Measurements from ENCODE around the gene TIAM2. TPM values are rescaled to one million over a fixed set of nuclear protein-coding genes. Genes with fewer than 3 reads are reported as not detected.

The TIAM2 gene
- total RNA-seq, 2 donors from 2014 or later = 2.5 to 12.5 TPM

DNA sequence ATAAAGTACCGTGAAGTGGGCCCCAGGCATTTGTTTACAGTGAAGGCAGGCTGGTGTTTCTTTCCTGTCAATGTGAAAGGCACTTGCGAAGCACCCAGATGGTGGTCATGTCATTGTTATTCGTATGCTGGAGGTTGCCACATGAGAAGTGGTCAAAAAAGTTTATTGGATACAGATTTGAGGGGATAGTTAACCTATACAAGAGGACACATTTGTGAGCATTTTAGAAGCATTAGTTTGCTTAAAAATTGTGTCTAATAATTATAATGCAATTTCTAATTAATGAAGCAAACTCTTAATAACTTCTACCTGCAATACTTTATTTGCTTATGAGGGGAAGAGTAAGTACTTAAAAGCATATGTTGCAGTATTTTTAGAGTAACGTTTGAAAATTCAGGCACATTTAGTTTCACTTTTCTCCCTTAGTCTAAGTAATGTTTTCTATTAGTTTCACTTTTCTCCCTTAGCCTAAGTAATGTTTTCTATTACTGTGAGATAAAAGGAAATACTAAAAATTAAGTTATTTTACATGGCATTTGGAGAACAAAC, 148.0 kb downstream of the TIAM2 start:
- DNase-seq (ENCODE audit: low spot score in 2 of 2) = no peak
- Mint-ChIP-seq H3K36me3 (peaks cover 0 to 21% of the 10 kb centered on the region in 2 donors), H3K9me3 (peaks cover 3 to 7% of the 10 kb centered on the region in 2 donors), H3K27ac (peak overlapping the region in 1 of 2 donors; percentile 29)
- no peak for ATAC-seq

DNA sequence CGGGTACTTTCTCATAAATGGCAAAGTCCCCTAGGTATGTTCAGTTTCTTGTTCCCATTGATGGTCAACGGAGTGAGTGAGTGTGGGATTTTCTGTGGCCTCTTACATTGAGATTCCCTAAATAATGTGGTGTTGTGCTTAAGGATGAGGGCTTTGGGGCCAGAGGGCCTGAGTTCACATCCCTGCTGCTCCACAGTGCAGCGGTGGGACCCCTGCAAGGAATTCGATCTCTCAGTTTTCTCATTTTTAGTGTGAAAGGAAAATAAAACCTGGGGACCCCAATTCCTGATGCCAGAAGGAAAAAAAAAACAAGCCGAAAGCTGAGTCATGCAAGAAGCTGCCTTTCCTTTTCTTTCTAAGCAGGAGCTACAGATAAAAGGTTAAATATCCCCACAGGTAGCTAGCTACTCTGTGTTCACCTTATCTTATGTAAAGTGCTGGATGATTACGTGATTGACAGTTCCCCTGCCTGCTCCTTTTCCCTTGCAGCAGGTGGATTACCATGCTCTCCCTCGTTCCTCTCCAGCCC, 148.5 kb downstream of the TIAM2 start:
- DNase-seq (ENCODE audit: low spot score in 2 of 2) (no peak), ATAC-seq (no peak)
- Mint-ChIP-seq H3K9me3 (peaks cover 3 to 7% of the 10 kb centered on the region in 2 donors), H3K36me3 (peaks cover 0 to 21% of the 10 kb centered on the region in 2 donors), H3K27ac (peak overlapping the region in 1 of 2 donors; percentile 29)

DNA sequence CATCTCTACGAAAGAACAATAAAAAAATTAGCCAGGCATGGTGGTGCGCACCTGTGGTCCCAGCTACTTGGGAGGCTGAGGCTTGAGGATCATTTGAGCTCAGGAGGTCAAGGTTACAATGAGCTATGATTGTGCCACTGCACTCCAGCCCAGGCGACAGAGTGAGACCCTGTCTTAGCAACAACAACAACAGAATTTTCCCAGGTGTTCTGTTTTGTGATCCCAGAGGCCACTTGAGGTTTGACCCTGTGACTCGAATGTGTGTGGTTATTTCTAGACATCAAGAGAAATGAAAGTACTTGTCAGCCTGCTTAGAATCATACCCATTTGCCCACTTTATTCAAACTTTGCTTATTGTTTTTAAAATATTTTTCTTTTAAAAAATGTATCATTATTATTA, 151.1 kb downstream of the TIAM2 start:
- peaks cover 3 to 7% of the 10 kb centered on the region in 2 donors for H3K9me3 Mint-ChIP-seq
- ATAC-seq = no peak
- no peak overlapping the region for H3K27ac Mint-ChIP-seq
- H3K36me3 Mint-ChIP-seq = peaks cover 0 to 21% of the 10 kb centered on the region in 2 donors
- DNase-seq (ENCODE audit: low spot score in 2 of 2) = no peak

DNA sequence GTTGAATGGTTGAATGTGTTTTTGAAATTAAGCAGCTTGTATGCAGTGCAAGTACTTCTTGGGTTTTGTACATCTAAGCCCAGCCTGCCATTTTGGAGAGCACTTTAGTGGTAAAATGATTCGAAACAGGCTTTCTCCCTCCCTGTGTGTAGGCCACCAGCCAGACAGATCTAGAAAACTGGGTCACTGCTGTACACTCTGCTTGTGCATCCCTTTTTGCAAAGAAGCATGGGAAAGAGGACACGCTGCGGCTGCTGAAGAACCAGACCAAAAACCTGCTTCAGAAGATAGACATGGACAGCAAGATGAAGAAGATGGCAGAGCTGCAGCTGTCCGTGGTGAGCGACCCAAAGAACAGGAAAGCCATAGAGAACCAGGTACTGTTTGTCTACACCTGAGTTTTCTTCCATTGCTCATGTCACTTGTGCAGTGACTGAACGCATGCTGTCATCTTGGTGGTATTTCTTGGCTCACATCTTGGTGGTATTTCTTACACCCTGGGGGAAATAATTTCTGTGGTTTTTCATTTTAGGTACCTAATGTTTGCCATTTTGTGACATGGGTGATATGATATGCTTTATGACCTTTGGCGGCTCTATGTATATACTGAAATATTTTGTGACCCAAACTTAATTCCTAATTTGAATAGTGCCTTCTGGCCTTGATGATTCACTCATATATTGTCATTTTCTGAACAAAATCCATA, 153.0 kb downstream of the TIAM2 start:
- DNase-seq (ENCODE audit: low spot score in 2 of 2) = no peak
- H3K27ac Mint-ChIP-seq = no peak overlapping the region
- H3K9me3 Mint-ChIP-seq = peaks cover 3 to 7% of the 10 kb centered on the region in 2 donors
- peaks cover 0 to 27% of the 10 kb centered on the region in 2 donors for H3K36me3 Mint-ChIP-seq
- ATAC-seq = peak in 1 of 2 donors; percentile 44

DNA sequence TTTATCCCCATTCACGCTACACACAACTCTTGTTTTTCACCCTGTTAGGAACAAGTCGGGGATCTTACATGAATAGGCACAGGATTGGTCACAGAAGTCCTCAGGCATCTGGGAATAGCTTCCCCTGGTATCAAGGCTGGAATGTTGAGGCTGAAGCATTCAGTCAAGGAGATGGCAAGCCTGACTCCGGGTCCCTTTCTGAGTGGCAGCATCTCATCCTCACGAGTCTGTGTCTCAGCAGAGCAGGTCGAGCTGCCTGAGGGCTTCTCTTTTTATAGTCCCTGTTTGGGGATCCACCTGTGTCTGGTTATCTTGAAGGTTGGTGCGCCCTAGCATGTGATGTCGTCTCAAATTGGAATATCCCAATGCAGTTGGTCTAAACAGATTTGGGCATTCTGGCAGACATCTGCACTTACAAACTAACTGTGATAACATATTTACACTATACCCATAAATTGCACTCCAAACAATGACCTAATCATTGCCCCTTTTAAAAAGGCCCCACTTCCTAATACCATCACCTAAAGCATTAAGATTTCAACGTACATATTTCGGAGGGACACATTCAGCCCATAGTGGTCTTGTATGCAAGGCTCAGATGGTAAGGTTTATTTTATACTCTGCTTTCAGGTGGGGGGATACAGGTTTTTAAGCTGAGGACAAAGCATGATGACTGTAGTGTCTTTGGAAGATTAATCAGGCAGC, 156.0 kb downstream of the TIAM2 start:
- DNase-seq (ENCODE audit: low spot score in 2 of 2) (no peak), ATAC-seq (no peak)
- peaks cover 0 to 7% of the 10 kb centered on the region in 2 donors for H3K9me3 Mint-ChIP-seq
- H3K27ac Mint-ChIP-seq = no peak overlapping the region
- peaks cover 0 to 18% of the 10 kb centered on the region in 2 donors for H3K36me3 Mint-ChIP-seq

DNA sequence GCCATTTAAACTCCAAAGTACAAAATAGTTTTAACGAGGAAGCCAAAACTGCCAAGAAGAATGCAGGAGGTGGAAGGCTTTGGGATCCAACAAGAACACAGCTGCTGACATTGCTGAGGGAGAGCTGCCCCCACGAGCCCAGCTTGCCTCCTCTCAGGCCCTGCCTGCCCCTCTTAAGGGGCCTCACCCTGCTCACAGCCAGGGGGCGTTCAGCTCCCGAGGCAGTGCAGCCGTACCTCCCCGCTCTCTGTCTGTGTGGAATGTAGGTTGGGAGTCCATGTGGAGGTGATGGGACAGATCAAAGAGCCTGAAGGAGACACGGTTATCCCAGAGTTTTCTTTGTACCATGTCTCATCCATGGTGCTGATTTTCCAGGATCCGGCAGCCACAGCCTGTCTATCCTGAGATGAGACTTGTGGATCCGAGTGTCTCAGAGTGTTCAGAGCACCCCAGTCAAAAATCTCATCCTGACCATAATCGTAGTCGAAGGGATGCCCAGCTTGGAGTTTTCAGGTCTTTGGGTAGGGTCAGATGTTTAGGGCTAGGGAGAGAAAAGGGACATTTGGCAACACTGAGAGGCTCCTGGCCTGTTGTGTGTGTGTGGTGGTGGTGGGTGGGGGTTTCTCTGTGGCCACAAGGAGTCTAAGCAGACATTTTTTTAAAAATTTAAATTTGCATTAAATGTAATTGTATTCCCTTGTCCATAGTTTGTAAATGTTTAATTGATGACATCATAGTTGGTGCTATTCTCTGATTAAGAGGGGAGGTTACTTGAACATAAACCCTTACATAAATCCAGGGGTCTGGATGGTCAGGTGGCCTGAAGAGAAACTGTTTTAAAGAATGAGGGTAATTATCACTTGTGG, 157.3 kb downstream of the TIAM2 start:
- peaks cover 0 to 24% of the 10 kb centered on the region in 2 donors for H3K36me3 Mint-ChIP-seq

DNA sequence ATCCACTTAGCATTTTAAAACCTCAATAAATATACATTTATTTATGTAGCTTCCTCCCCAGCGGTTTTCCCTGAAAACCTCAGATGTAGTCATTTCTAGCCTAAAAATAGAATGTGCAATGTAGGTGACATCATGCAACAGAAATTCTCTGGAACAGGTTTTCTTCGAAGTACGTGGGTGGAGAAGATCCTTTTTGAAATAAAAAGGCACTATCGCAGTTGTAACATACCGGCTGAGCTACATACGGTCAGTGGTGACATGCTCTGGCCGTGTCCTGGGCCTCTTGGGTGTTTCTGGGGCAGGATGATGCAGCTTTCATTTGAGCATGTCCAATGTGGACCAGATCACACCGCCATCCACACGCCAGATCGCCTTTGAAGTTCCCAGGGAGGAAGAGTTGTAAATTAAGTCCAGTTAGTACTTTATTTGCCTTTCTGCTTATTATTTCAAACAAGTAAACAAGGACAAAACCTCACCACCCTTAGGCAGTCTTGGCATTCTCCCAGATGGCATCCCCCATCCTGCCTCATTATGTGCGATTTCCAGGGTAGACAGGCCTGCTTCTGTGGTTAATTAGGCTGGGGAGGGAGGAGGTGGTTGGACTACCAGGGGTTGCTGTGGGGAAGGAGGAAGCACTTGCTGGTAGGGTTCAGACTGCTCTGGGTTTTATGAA, 159.2 kb downstream of the TIAM2 start:
- Mint-ChIP-seq H3K27ac (peak overlapping the region; percentile 84 to 94), H3K9me3 (peaks cover 0 to 4% of the 10 kb centered on the region in 2 donors), H3K36me3 (peaks cover 0 to 23% of the 10 kb centered on the region in 2 donors)
- ATAC-seq = peak; percentile 71 to 88
- DNase-seq (ENCODE audit: low spot score in 2 of 2) = peak in 1 of 2 donors; percentile 31

More for the DNA sequence above, 157.3 kb downstream of the TIAM2 start:
- Mint-ChIP-seq H3K9me3 (peaks cover 0 to 7% of the 10 kb centered on the region in 2 donors), H3K27ac (no peak overlapping the region)
- DNase-seq (ENCODE audit: low spot score in 2 of 2) = no peak
- no peak for ATAC-seq

DNA sequence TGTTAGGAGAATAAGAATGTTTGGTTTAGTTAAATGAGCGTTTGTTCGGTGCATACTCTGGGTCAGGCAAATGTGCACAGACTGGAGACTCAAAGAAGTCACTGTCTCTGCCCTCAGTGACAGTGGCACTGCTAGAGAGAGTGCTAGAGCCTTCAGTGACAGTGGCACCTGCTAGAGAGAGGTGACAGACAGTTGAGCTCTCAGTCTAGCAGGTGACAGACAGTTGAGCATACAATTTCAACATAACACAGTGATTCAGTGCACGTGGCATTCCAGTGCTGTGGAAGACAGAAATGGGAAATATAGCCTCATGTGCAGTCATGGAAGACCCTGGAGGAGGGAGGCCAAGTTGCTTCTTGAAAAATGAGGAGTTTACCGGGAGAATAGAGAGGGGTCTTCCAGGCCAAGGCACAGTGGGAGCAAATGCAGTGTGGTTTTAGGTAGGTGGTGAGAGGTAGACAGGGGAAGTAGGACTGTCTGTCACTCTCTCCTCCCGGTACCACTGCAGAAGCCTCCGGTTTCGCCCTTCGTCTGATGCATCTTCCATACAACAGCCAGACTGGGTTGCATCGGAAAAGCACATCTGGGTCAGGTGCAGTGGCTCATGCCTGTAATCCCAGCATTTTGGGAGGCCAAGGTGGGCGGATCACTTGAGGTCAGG, 160.8 kb downstream of the TIAM2 start:
- H3K9me3 Mint-ChIP-seq = peaks cover 9 to 12% of the 10 kb centered on the region in 2 donors
- H3K27ac Mint-ChIP-seq = peak overlapping the region; percentile 53 to 94
- peaks cover 0 to 39% of the 10 kb centered on the region in 2 donors for H3K36me3 Mint-ChIP-seq
- DNase-seq (ENCODE audit: low spot score in 2 of 2) (no peak), ATAC-seq (no peak)

DNA sequence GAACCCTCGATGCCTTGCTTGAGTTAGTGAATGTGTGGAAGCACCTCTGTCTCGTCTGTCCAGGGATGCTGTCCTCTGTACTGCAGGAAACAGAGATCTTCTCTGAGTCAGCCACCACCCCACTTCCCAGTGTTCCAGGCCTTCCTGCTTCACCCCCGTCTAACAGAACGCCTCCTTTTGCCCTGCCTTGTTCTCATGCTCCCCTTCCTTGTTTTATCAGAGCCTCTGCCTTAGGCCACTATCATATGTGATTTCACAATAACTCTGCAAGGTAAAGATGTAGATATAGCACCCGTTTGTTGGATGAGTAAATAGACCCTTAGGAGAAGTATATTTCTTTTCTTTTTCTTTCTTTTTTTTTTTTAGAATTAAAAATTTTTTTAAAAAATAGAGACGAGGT, 162.0 kb downstream of the TIAM2 start:
- peaks cover 9 to 20% of the 10 kb centered on the region in 2 donors for H3K9me3 Mint-ChIP-seq
- no peak for ATAC-seq
- H3K27ac Mint-ChIP-seq = no peak overlapping the region
- H3K36me3 Mint-ChIP-seq = peaks cover 4 to 47% of the 10 kb centered on the region in 2 donors
- DNase-seq (ENCODE audit: low spot score in 2 of 2) = no peak

DNA sequence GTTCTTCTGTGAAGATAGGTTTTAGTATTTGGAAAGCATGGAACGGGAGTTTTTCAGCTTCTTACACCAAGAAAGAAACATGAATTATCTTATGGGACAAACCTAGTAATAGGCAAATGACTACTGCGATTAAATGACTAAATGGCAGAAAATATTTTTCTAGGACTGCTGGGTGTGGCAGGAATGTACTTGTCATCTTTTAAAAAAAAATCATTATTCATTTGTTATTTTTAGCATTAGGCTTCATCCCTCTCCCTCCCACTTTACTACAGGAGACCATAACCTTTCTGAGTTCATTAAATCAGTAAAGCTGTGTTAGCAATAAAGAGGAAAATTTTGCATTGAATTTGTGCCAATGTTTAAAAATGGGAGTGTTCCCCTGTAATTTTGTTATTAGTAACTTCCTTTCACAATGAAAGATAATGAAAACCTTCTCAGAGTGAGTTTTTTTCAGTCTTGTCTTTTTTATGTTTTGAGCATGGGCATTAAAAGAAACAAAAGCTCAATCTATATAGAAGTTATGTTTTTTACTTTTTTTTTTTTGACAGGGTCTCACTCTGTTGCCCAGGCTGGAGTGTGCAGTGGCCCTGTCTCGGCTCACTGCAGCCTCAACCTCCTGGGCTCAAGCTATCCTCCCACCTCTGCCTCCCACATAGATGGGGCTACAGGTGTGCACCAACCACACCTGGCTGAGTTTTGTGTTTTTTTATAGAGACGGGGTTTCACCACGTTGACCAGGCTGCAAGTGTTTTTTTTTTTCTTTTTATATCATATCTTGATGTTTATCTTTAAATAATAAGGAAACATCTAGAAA, 163.1 kb downstream of the TIAM2 start:
- no peak for DNase-seq (ENCODE audit: low spot score in 2 of 2)
- H3K27ac Mint-ChIP-seq = peak overlapping the region in 1 of 2 donors; percentile 85
- peaks cover 4 to 53% of the 10 kb centered on the region in 2 donors for H3K36me3 Mint-ChIP-seq
- peaks cover 9 to 26% of the 10 kb centered on the region in 2 donors for H3K9me3 Mint-ChIP-seq
- peak in 1 of 2 donors; percentile 42 for ATAC-seq

DNA sequence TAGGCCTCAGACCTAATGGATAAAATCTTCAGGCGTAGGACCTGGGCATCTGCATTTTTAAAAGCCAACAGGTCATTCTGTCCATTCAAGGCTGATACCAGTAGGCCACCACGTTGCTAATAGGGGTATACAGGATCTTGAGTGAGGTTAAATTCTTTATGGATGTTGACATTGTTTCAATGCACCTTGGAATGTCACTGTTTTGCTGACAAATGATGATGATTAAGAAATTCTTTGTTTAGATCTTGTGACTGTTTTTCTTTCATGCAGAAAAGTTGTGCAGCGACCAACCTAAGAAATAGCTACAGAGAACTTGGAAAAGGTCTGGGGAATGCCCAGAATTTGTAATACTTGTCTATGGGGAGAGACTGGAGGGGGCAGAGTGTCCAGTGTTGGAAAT, 167.6 kb downstream of the TIAM2 start:
- H3K27ac Mint-ChIP-seq = no peak overlapping the region
- H3K9me3 Mint-ChIP-seq = peaks cover 5 to 26% of the 10 kb centered on the region in 2 donors
- H3K36me3 Mint-ChIP-seq = peaks cover 4 to 56% of the 10 kb centered on the region in 2 donors
- no peak for ATAC-seq
- DNase-seq (ENCODE audit: low spot score in 2 of 2) = no peak

DNA sequence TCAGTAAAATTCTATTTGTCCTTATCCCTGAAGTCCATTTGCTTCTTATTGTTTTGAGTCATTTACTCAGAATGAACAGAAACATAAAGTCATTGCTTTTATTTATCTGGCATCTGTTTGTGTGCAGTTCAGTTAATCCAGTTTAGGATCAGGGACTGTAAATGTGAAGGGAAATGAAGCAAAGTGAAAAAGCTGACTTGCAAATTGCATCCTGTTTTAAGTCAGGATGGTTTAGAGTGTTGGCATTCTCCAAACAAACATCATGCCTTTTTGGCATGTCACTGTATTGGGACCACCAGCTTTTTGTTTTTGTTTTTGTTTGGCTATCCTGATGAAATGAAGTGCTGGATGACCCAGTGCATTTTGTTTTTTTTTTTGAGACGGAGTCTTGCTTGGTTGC, 168.5 kb downstream of the TIAM2 start:
- DNase-seq (ENCODE audit: low spot score in 2 of 2) = no peak
- H3K9me3 Mint-ChIP-seq = peaks cover 5 to 26% of the 10 kb centered on the region in 2 donors
- ATAC-seq = no peak
- H3K36me3 Mint-ChIP-seq = peaks cover 4 to 56% of the 10 kb centered on the region in 2 donors
- H3K27ac Mint-ChIP-seq = no peak overlapping the region

DNA sequence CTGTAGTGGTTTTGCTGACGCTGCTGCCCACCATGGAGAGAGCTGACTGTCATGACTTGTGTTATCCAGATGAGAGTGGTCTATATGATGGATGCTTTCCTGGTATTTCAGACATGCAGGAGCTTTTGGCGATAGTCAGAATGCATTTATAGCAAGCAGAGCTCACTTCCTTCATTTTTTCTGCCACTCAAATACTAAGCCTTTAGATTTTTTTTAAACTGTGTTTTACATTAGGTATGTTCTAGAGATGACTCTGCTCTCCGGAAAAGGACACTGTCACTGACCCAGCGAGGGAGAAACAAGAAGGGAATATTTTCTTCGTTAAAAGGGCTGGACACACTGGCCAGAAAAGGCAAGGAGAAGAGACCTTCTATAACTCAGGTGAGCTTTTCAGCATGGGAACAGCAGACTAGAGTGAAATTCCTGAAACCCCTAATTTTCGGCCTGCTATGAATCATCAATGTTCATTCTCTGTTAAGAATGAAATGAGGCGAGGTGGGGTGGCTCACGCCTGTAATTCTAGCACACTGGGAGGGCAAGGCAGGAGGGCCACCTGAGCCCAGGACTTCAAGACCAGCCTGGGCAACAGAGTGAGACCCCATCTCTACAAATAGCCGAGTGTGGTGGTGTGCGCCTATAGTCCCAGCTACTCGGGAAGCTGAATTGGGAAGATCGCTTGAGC, 170.1 kb downstream of the TIAM2 start:
- Mint-ChIP-seq H3K27ac (no peak overlapping the region), H3K9me3 (peaks cover 0 to 20% of the 10 kb centered on the region in 2 donors), H3K36me3 (peaks cover 4 to 56% of the 10 kb centered on the region in 2 donors)
- DNase-seq (ENCODE audit: low spot score in 2 of 2) = no peak
- no peak for ATAC-seq

DNA sequence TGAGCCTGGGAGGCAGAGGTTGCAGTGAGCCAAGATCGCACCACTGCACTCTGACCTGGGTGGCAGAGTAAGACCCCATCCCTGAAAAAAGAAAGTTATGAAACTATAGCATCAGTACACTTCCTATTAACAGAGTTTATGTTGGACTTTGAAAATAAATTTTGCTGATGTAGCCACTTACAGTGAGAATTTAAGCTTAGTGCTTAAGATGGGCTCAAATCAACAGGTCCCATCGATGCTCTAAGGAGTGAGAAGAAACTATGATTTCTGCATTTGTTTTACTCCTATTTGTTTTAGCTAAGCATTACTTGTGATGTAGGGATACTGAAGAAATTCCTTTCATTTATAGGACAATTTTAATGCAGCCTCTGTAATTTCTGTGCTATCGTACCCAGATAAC, 175.4 kb downstream of the TIAM2 start:
- DNase-seq (ENCODE audit: low spot score in 2 of 2) = no peak
- Mint-ChIP-seq H3K27ac (peak overlapping the region; percentile 84 to 91), H3K36me3 (peaks cover 0 to 27% of the 10 kb centered on the region in 2 donors), H3K9me3 (no peaks in the 10 kb centered on the region)
- no peak for ATAC-seq

Data from activated naive CD4-positive, alpha-beta T cell treated with anti-CD3 and anti-CD28 coated beads, Interleukin-2, amount 50 U/mL, for 72 hours (primary cell).